A549 (cell line): ENCODE data around the gene PRKG1. TPM values are rescaled to one million over a fixed set of nuclear protein-coding genes. Genes with fewer than 3 reads are reported as not detected.

Experiments
- ATAC-seq, 2 experiments: fragments of 200-7000 bp in 1 of 2; fragments of >200 bp in 1 of 2; cut with Nextera tagmentation in 1 of 2; cut with Tn5 transposase in 1 of 2; 3 replicates each; pipeline versions ENCODE4 v1.8.0 to v1.9.1; 2018 to 2020; ENCODE audit warnings: mild to moderate bottlenecking in 1 of 2, moderate library complexity in 1 of 2
- CTCF ChIA-PET: fragments of 300-600 bp; sonication (Branson Sonifier 250); formaldehyde crosslinking; extraction: SDS; loops from one replicate; lab custom pipeline; 2021; ENCODE audit warnings: antibody characterized with exemption, inconsistent platforms; lab: Yijun Ruan, JAX
- POLR2A ChIA-PET: fragments of 350-600 bp; formaldehyde crosslinking; extraction: SDS; loops from one replicate; lab custom pipeline; 2021; ENCODE audit warnings: antibody characterized with exemption, inconsistent platforms; lab: Yijun Ruan, JAX
- DNase-seq, 2 experiments: peaks; one replicate each; pipeline versions ENCODE4 v3.0.0 to v3.0.0-alpha.2; 2011 to 2016; ENCODE audit warnings: low read depth in 1 of 2, low spot score in 1 of 2
- FAIRE-seq: peaks from 2 replicates; lab custom pipeline; 2011; peaks lifted over from hg19 to GRCh38; lab: Jason Lieb, UNC
- H3K27ac ChIP-seq, 2 experiments: fragments of >200 bp; sonication (Bioruptor Twin); formaldehyde crosslinking; 3 replicates each; pipeline ENCODE4 v1.5.1; 2016 to 2017
- H3K4me1 ChIP-seq: fragments of >200 bp; sonication (Bioruptor Twin); formaldehyde crosslinking; 3 replicates; pipeline ENCODE4 v1.6.1; 2016
- H3K4me2 ChIP-seq: fragments of >200 bp; sonication (Bioruptor Twin); formaldehyde crosslinking; 3 replicates; pipeline ENCODE4 v1.6.1; 2016
- H3K4me3 ChIP-seq: fragments of >200 bp; sonication (Bioruptor Twin); formaldehyde crosslinking; 3 replicates; pipeline ENCODE4 v1.5.1; 2016
- H3K9me3 ChIP-seq: fragments of >200 bp; sonication (Bioruptor Twin); formaldehyde crosslinking; 3 replicates; pipeline ENCODE4 v1.6.1; 2016
- BHLHE40 ChIP-seq: IDR thresholded peaks from 2 replicates; pipeline ENCODE4 v1.6.1; 2012; ENCODE audit warnings: low read depth, low read length, inconsistent platforms
- CBX8 ChIP-seq: fragments of 200-600 bp; sonication (generic); IDR thresholded peaks from 2 replicates; pipeline ENCODE4 v1.6.1; 2016
- CTCF ChIP-seq: fragments of >200 bp; sonication (Bioruptor Twin); formaldehyde crosslinking; IDR thresholded peaks from 3 replicates; pipeline ENCODE4 v1.5.1; 2016
- EHMT2 ChIP-seq: fragments of 200-600 bp; sonication (generic); IDR thresholded peaks from 2 replicates; pipeline ENCODE4 v1.6.1; 2016; ENCODE audit warnings: antibody characterized with exemption, low read depth, mild to moderate bottlenecking, moderate library complexity
- HDAC2 ChIP-seq: fragments of 200-600 bp; sonication (generic); IDR thresholded peaks from 2 replicates; pipeline ENCODE4 v1.6.1; 2016
- HMGXB4 ChIP-seq: fragments of 250-450 bp; sonication (Bioruptor Pico); IDR thresholded peaks from 2 replicates; pipeline ENCODE4 v1.5.0; 2021; ENCODE audit warnings: mild to moderate bottlenecking, moderate library complexity, borderline replicate concordance
- HOXB13 ChIP-seq: fragments of 250-450 bp; sonication (Bioruptor Pico); IDR thresholded peaks from 2 replicates; pipeline ENCODE4 v1.5.0; 2020; ENCODE audit warnings: low read depth, mild to moderate bottlenecking, moderate library complexity
- JUNB ChIP-seq: fragments of >200 bp; sonication (Bioruptor Twin); formaldehyde crosslinking; IDR thresholded peaks from 2 replicates; pipeline ENCODE4 v1.6.1; 2016
- MAZ ChIP-seq: fragments of 150-350 bp; IDR thresholded peaks from 2 replicates; pipeline ENCODE4 v1.6.1; 2014; ENCODE audit warnings: antibody characterized with exemption, low read depth, low read length, borderline replicate concordance
- NR3C1 ChIP-seq: fragments of >200 bp; sonication (Bioruptor Twin); formaldehyde crosslinking; IDR thresholded peaks from 3 replicates; pipeline ENCODE4 v1.6.1; 2017
- PHF8 ChIP-seq: fragments of 200-600 bp; sonication (generic); IDR thresholded peaks from 2 replicates; pipeline ENCODE4 v1.6.1; 2016; ENCODE audit warnings: low read depth, mild to moderate bottlenecking, antibody characterized with exemption, moderate library complexity, borderline replicate concordance
- REST ChIP-seq: fragments of 200-600 bp; sonication (generic); IDR thresholded peaks from 2 replicates; pipeline ENCODE4 v1.6.1; 2016; ENCODE audit warnings: antibody characterized with exemption, mild to moderate bottlenecking, moderate library complexity
- RFX5 ChIP-seq: fragments of 450-650 bp; IDR thresholded peaks from 2 replicates; pipeline ENCODE4 v1.7.1; 2014; ENCODE audit warnings: antibody characterized with exemption, mild to moderate bottlenecking, moderate library complexity
- SMC3 ChIP-seq: fragments of >200 bp; sonication (Bioruptor Twin); formaldehyde crosslinking; IDR thresholded peaks from 3 replicates; pipeline ENCODE4 v1.6.1; 2018; ENCODE audit warnings: inconsistent platforms
- TFCP2L1 ChIP-seq: fragments of 250-450 bp; sonication (Bioruptor Pico); IDR thresholded peaks from 2 replicates; pipeline ENCODE4 v1.5.0; 2021; ENCODE audit warnings: mild to moderate bottlenecking
- ZC3H11A ChIP-seq: fragments of 450-650 bp; IDR thresholded peaks from 2 replicates; pipeline ENCODE4 v1.6.1; 2014; ENCODE audit warnings: antibody characterized with exemption, mild to moderate bottlenecking
- WGBS: methylation state at CpG from one replicate; pipeline ENCODE4 v1.1.6; 2017; ENCODE audit errors: missing lambda C conversion rate; 5-methylcytosine and 5-hydroxymethylcytosine counted together
- polyA plus RNA-seq, 4 experiments: library from polyadenylated mRNA; depleted of rRNA in 3 of 4; stranded (reverse); fragments of >200 nt; fragmentation: RNase III in 1 of 4; extraction: RNeasy Plus Mini Kit Qiagen cat#74134 plus additional on column Dnase treatment in 1 of 4; gene quantifications; 2 replicates in 3 of 4; 3 replicates in 1 of 4; pipeline ENCODE4 v1.2.3, GENCODE V29; 2011 to 2017

Gene PRKG1
- polyA plus RNA-seq, 2 of the 4 experiments (the other 2 are of a cell fraction) = not detected

- TF ChIP-seq BHLHE40 (no peak), CBX8 (no peak), TFCP2L1 (CRISPR knock-in tag) (no peak), RFX5 (no peak)
- TF ChIP-seq, all 56 proteins: peak for 0
- no peak for FAIRE-seq
- CTCF ChIA-PET = interaction anchor here (1.3 kb wide), 1 partner anchor 432 kb away, joined by 3 read pairs; no protein-coding TSS in a partner anchor
- POLR2A ChIA-PET = no interaction called here
- H3K4me1 ChIP-seq = no peaks in the 10 kb centered on the region
- WGBS = 67% methylated on average over 4 of the region's 4 CpGs
- H3K4me2 ChIP-seq = no peak overlapping the region
- H3K4me3 ChIP-seq = no peak overlapping the region
- no peak for DNase-seq
- H3K9me3 ChIP-seq = no peaks in the 10 kb centered on the region
- H3K27ac ChIP-seq = no peak overlapping the region
- no peak for ATAC-seq
These were observed 1223.5 kb downstream of the PRKG1 start for GRCh38 chr10:52297747-52298146.

GRCh38 chr10:52300599-52301277, 1226.5 kb downstream of the PRKG1 start:
- no peaks in the 10 kb centered on the region for H3K4me1 ChIP-seq
- no peak overlapping the region for H3K4me3 ChIP-seq
- H3K9me3 ChIP-seq = no peaks in the 10 kb centered on the region
- ChIA-PET POLR2A (no interaction called here), CTCF (interaction anchor here (0.8 to 1.5 kb wide), 3 partner anchors 7 to 189 kb away, joined by 3 to 7 read pairs (median 6); no protein-coding TSS in a partner anchor)
- DNase-seq = no peak
- WGBS = 94% methylated on average over 4 of the region's 4 CpGs
- FAIRE-seq = no peak
- no peak for TF ChIP-seq ZC3H11A
- TF ChIP-seq REST = no peak
- TF ChIP-seq SMC3 = no peak
- no peak for TF ChIP-seq HOXB13 (CRISPR knock-in tag)
- TF ChIP-seq HDAC2 = no peak
- no peak for TF ChIP-seq CTCF
- no peak for TF ChIP-seq HMGXB4 (CRISPR knock-in tag)
- TF ChIP-seq NR3C1 = no peak
- no peak for TF ChIP-seq MAZ
- TF ChIP-seq JUNB = no peak
- no peak for TF ChIP-seq PHF8
- no peak for TF ChIP-seq EHMT2
- H3K4me2 ChIP-seq = no peak overlapping the region
- no peak for ATAC-seq
- no peak overlapping the region for H3K27ac ChIP-seq
